HepG2 (cell line): ENCODE results near the gene MPC1. TPM values are rescaled to one million over a fixed set of nuclear protein-coding genes. Genes with fewer than 3 reads are reported as not detected.

Source experiments
- FOSL2 ChIP-seq: sonication (generic); formaldehyde crosslinking; IDR thresholded peaks from 2 replicates; pipeline ENCODE4 v1.4.0; 2020; ENCODE audit warnings: missing genetic modification reagents
- FOXA3 ChIP-seq: IDR thresholded peaks from 2 replicates; pipeline ENCODE4 v1.6.1; 2016; ENCODE audit warnings: missing genetic modification reagents, missing compliant biosample characterization
- HNF4G ChIP-seq, 2 experiments: sonication (generic) in 1 of 2; formaldehyde crosslinking in 1 of 2; IDR thresholded peaks; 2 replicates each; pipeline versions ENCODE4 v1.4.0 to v1.6.1; 2011 to 2020; ENCODE audit warnings: borderline replicate concordance in 2 of 2, low read depth in 2 of 2, mild to moderate bottlenecking in 2 of 2, low read length in 1 of 2, missing genetic modification reagents in 1 of 2, moderate library complexity in 1 of 2
- KDM5A ChIP-seq: fragments of 200-600 bp; sonication (generic); IDR thresholded peaks from 2 replicates; pipeline ENCODE4 v1.7.0; 2018; ENCODE audit warnings: antibody characterized with exemption, mild to moderate bottlenecking, low read length, borderline replicate concordance
- MED1 ChIP-seq: sonication (generic); formaldehyde crosslinking; IDR thresholded peaks from 2 replicates; pipeline ENCODE4 v1.4.0; 2020; ENCODE audit warnings: missing genetic modification reagents
- NFATC3 ChIP-seq: sonication (generic); formaldehyde crosslinking; IDR thresholded peaks from 2 replicates; pipeline ENCODE4 v1.5.1; 2020; ENCODE audit warnings: mild to moderate bottlenecking, missing genetic modification reagents
- SMYD3 ChIP-seq: sonication (generic); formaldehyde crosslinking; IDR thresholded peaks from 2 replicates; pipeline ENCODE4 v1.8.1; 2023; ENCODE audit warnings: mild to moderate bottlenecking, missing genetic modification reagents
- SOX13 ChIP-seq, 3 experiments: fragments of 450-650 bp in 1 of 3; sonication (generic) in 1 of 3; formaldehyde crosslinking in 1 of 3; IDR thresholded peaks in 2 of 3; conservative IDR thresholded peaks in 1 of 3; 2 replicates each; pipeline versions ENCODE4 v1.5.0 to v1.6.1; 2016 to 2020; ENCODE audit warnings: antibody characterized with exemption in 1 of 3, mild to moderate bottlenecking in 1 of 3, missing compliant biosample characterization in 1 of 3, missing genetic modification reagents in 1 of 3, moderate library complexity in 1 of 3
- ZNF577 ChIP-seq: sonication (generic); formaldehyde crosslinking; IDR thresholded peaks from 2 replicates; pipeline ENCODE4 v1.4.0; 2020; ENCODE audit warnings: mild to moderate bottlenecking, low read depth, missing genetic modification reagents, borderline replicate concordance
- polyA plus RNA-seq, 8 experiments: library from polyadenylated mRNA; depleted of rRNA in 3 of 8; stranded (reverse) in 7 of 8; unstranded in 1 of 8; fragments of >200 nt; fragmentation: Illumina TruSeq in 4 of 8; extraction: Trizol in 4 of 8; gene quantifications; 2 replicates each; pipeline versions ENCODE4 v1.2.1 to v1.2.3, GENCODE V29; 2011 to 2016; ENCODE audit warnings: low read depth in 4 of 8, missing spikeins in 1 of 8, mixed read lengths in 1 of 8; ENCODE audit not compliant: insufficient read depth in 1 of 8
- total RNA-seq, 5 experiments: library from RNA; depleted of rRNA; stranded (reverse); fragments of >200 nt; fragmentation: Illumina TruSeq; extraction: Trizol; gene quantifications; 2 replicates each; pipeline ENCODE4 v1.2.3, GENCODE V29; 2016; ENCODE audit warnings: low read depth in 1 of 5
- TF ChIP-seq, protein P1 (sequence below): sonication (generic); formaldehyde crosslinking; conservative IDR thresholded peaks from 2 replicates; pipeline ENCODE4 v1.4.0; 2020; ENCODE audit warnings: mild to moderate bottlenecking, missing genetic modification reagents, moderate library complexity
- TF ChIP-seq, protein P2 (sequence below): sonication (generic); formaldehyde crosslinking; IDR thresholded peaks from 2 replicates; pipeline ENCODE4 v1.5.1; 2020; ENCODE audit warnings: missing genetic modification reagents, mild to moderate bottlenecking, borderline replicate concordance
- TF ChIP-seq, protein P3 (sequence below): sonication (generic); formaldehyde crosslinking; IDR thresholded peaks from 2 replicates; pipeline ENCODE4 v1.4.0; 2020; ENCODE audit warnings: missing genetic modification reagents

Gene MPC1
- total and polyA plus RNA-seq, 2 of the 13 experiments (the other 11 are each of a cell fraction or from before 2014, with no cell fraction given) = 189 to 214 TPM

DNA sequence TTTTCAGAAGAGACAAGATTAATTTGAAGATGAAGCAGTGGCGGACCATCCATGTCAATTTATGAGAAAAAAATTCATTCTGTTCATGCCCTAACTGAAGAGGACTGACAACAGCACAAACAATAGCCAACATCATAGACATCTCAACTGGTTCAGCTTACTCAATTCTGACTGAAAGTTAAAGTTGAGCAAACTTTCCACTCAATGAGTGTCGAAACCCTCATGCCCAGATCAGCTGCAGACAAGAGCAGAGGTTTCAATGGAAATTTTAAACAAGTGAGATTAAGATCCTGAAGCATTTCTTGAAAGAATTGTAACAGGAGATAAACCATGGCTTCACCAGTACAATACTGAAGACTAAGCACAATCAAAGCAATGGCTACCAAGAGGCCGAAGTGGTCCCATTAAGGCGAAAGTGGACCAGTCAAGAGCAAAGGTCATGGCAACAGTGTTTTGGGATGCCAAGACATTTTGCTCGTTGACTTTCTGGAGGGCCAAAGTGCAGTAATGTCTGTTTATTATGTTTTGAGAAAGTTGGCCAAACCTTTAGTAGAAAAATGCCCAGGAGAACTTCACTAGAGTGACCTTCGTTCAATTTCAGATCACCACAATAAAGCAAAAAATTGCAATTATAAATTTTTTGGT is 34.3 kb downstream of the MPC1 start (continued):
- TF ChIP-seq, protein P1, sequence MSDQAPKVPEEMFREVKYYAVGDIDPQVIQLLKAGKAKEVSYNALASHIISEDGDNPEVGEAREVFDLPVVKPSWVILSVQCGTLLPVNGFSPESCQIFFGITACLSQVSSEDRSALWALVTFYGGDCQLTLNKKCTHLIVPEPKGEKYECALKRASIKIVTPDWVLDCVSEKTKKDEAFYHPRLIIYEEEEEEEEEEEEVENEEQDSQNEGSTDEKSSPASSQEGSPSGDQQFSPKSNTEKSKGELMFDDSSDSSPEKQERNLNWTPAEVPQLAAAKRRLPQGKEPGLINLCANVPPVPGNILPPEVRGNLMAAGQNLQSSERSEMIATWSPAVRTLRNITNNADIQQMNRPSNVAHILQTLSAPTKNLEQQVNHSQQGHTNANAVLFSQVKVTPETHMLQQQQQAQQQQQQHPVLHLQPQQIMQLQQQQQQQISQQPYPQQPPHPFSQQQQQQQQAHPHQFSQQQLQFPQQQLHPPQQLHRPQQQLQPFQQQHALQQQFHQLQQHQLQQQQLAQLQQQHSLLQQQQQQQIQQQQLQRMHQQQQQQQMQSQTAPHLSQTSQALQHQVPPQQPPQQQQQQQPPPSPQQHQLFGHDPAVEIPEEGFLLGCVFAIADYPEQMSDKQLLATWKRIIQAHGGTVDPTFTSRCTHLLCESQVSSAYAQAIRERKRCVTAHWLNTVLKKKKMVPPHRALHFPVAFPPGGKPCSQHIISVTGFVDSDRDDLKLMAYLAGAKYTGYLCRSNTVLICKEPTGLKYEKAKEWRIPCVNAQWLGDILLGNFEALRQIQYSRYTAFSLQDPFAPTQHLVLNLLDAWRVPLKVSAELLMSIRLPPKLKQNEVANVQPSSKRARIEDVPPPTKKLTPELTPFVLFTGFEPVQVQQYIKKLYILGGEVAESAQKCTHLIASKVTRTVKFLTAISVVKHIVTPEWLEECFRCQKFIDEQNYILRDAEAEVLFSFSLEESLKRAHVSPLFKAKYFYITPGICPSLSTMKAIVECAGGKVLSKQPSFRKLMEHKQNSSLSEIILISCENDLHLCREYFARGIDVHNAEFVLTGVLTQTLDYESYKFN (CRISPR knock-in tag) = peak; percentile 56
- TF ChIP-seq FOSL2 (CRISPR knock-in tag) (0 out of 2 replicates have a peak, but pooled peaks have one; percentile 48), ZNF577 (no peak), HNF4G (IDR thresholded peaks at IDR 0.05; ENCODE audit: borderline replicate concordance, low read depth, low read length) (peak; percentile 57; the same call in 1 of the 2 replicates), HNF4G (CRISPR knock-in tag; IDR thresholded peaks at IDR 0.05; ENCODE audit: borderline replicate concordance, low read depth) (no peak), FOXA3 (CRISPR knock-in tag) (peak; percentile 33; the same call in 1 of the 2 replicates), NFATC3 (CRISPR knock-in tag) (no peak), KDM5A (0 out of 2 replicates have a peak, but pooled peaks have one; percentile 15), SOX13 (IDR thresholded peaks at IDR 0.05) (0 out of 2 replicates have a peak, but pooled peaks have one; percentile 45), SOX13 (CRISPR knock-in tag; conservative IDR thresholded peaks at IDR 0.05 in 1 of 2, IDR thresholded peaks at IDR 0.05 in 1 of 2) (peak in 1 of 2 experiments; percentile 77; a peak in 2 of 4 replicates), SMYD3 (no peak), MED1 (peak; percentile 26; the same call in 1 of the 2 replicates)
- TF ChIP-seq, protein P2, sequence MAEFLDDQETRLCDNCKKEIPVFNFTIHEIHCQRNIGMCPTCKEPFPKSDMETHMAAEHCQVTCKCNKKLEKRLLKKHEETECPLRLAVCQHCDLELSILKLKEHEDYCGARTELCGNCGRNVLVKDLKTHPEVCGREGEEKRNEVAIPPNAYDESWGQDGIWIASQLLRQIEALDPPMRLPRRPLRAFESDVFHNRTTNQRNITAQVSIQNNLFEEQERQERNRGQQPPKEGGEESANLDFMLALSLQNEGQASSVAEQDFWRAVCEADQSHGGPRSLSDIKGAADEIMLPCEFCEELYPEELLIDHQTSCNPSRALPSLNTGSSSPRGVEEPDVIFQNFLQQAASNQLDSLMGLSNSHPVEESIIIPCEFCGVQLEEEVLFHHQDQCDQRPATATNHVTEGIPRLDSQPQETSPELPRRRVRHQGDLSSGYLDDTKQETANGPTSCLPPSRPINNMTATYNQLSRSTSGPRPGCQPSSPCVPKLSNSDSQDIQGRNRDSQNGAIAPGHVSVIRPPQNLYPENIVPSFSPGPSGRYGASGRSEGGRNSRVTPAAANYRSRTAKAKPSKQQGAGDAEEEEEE (CRISPR knock-in tag) = no peak
- TF ChIP-seq, protein P3, sequence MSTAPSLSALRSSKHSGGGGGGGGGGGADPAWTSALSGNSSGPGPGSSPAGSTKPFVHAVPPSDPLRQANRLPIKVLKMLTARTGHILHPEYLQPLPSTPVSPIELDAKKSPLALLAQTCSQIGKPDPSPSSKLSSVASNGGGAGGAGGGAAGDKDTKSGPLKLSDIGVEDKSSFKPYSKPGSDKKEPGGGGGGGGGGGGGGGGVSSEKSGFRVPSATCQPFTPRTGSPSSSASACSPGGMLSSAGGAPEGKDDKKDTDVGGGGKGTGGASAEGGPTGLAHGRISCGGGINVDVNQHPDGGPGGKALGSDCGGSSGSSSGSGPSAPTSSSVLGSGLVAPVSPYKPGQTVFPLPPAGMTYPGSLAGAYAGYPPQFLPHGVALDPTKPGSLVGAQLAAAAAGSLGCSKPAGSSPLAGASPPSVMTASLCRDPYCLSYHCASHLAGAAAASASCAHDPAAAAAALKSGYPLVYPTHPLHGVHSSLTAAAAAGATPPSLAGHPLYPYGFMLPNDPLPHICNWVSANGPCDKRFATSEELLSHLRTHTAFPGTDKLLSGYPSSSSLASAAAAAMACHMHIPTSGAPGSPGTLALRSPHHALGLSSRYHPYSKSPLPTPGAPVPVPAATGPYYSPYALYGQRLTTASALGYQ = no peak
